GM23338 (cell line): ENCODE data around the gene FMC1. TPM values are rescaled to one million over a fixed set of nuclear protein-coding genes. Genes with fewer than 3 reads are reported as not detected.

Experiments used
- ATAC-seq: fragments of 200-7000 bp; cut with Tn5 transposase; 3 replicates; pipeline ENCODE4 v1.9.1; 2020
- DNase-seq: peaks from one replicate; pipeline ENCODE4 v3.0.0-alpha.2; 2015; ENCODE audit warnings: low spot score
- H2AFZ ChIP-seq: fragments of 200-600 bp; sonication (generic); 2 replicates; pipeline ENCODE4 v1.8.0; 2016; ENCODE audit warnings: antibody characterized with exemption, mild to moderate bottlenecking, moderate library complexity
- H3F3A ChIP-seq: fragments of 200-600 bp; sonication (generic); replicated peaks from 2 replicates; pipeline ENCODE4 v1.8.0; 2017; ENCODE audit warnings: antibody characterized with exemption, mixed run types, low read depth
- H3K27ac ChIP-seq: fragments of 200-600 bp; sonication (generic); 2 replicates; pipeline ENCODE4 v1.6.1; 2016; ENCODE audit warnings: low read depth
- H3K27me3 ChIP-seq: fragments of 200-600 bp; sonication (generic); 2 replicates; pipeline ENCODE4 v1.8.0; 2016; ENCODE audit warnings: mild to moderate bottlenecking, mixed run types, moderate library complexity; ENCODE audit not compliant: insufficient read depth
- H3K36me3 ChIP-seq: fragments of 200-600 bp; sonication (generic); 2 replicates; pipeline ENCODE4 v1.8.0; 2016; ENCODE audit warnings: mild to moderate bottlenecking; ENCODE audit not compliant: insufficient read depth
- H3K4me1 ChIP-seq: fragments of 200-600 bp; sonication (generic); 2 replicates; pipeline ENCODE4 v1.8.0; 2016; ENCODE audit warnings: mild to moderate bottlenecking, moderate library complexity; ENCODE audit not compliant: insufficient read depth
- H3K4me2 ChIP-seq: fragments of 200-600 bp; sonication (generic); 2 replicates; pipeline ENCODE4 v1.7.1; 2017; ENCODE audit warnings: mixed run types
- H3K4me3 ChIP-seq: fragments of 200-600 bp; sonication (generic); 2 replicates; pipeline ENCODE4 v1.6.1; 2016; ENCODE audit warnings: mixed run types
- H3K79me2 ChIP-seq: fragments of 200-600 bp; sonication (generic); replicated peaks from 2 replicates; pipeline ENCODE4 v1.8.0; 2017; ENCODE audit warnings: mild to moderate bottlenecking; ENCODE audit not compliant: insufficient read depth
- H3K9me2 ChIP-seq: fragments of 200-600 bp; sonication (generic); 2 replicates; pipeline ENCODE4 v1.8.0; 2017; ENCODE audit not compliant: insufficient read depth
- H4K20me1 ChIP-seq: fragments of 200-600 bp; sonication (generic); replicated peaks from 2 replicates; pipeline ENCODE4 v1.8.0; 2017; ENCODE audit warnings: mild to moderate bottlenecking; ENCODE audit not compliant: insufficient read depth
- H3K27ac Mint-ChIP-seq: 2 replicates; pipeline ENCODE4 v1.8.0; 2020; ENCODE audit warnings: inconsistent platforms, mild to moderate bottlenecking, moderate library complexity, mixed read lengths
- H3K27me3 Mint-ChIP-seq: 3 replicates; pipeline ENCODE4 v1.8.0; 2022; ENCODE audit warnings: low read depth, mild to moderate bottlenecking, moderate library complexity, mixed read lengths, inconsistent platforms; ENCODE audit not compliant: insufficient read depth, poor library complexity
- H3K36me3 Mint-ChIP-seq: 3 replicates; pipeline ENCODE4 v1.8.0; 2021; ENCODE audit warnings: low read depth, mild to moderate bottlenecking, inconsistent platforms, moderate library complexity, mixed read lengths
- H3K4me1 Mint-ChIP-seq: 3 replicates; pipeline ENCODE4 v1.8.0; 2020; ENCODE audit warnings: mild to moderate bottlenecking, inconsistent platforms, mixed read lengths
- H3K4me3 Mint-ChIP-seq: 3 replicates; pipeline ENCODE4 v1.8.0; 2021; ENCODE audit warnings: moderate library complexity, mild to moderate bottlenecking, inconsistent platforms, mixed read lengths
- H3K9me3 Mint-ChIP-seq: 3 replicates; pipeline ENCODE4 v1.8.0; 2020; ENCODE audit warnings: moderate library complexity, mild to moderate bottlenecking, inconsistent platforms, mixed read lengths
- CREB1 ChIP-seq: fragments of 250-450 bp; sonication (Bioruptor Pico); IDR thresholded peaks from 2 replicates; pipeline ENCODE4 v1.5.0; 2020; ENCODE audit warnings: low read depth, mild to moderate bottlenecking, moderate library complexity
- ETS1 ChIP-seq: IDR thresholded peaks from 2 replicates; pipeline ENCODE4 v1.6.1; 2016; ENCODE audit warnings: antibody characterized with exemption
- EZH2 ChIP-seq: fragments of 200-600 bp; sonication (generic); IDR thresholded peaks from one replicate; pipeline ENCODE4 v1.8.0; 2017; ENCODE audit warnings: antibody characterized with exemption, mild to moderate bottlenecking, low read depth; ENCODE audit not compliant: unreplicated experiment
- EZH2phosphoT487 ChIP-seq: fragments of 200-600 bp; sonication (generic); IDR thresholded peaks from one replicate; pipeline ENCODE4 v1.8.1; 2018; ENCODE audit warnings: antibody characterized with exemption; ENCODE audit not compliant: unreplicated experiment
- JUNB ChIP-seq: IDR thresholded peaks from one replicate; pipeline ENCODE4 v1.6.1; 2016; ENCODE audit warnings: antibody characterized with exemption; ENCODE audit not compliant: unreplicated experiment
- POLR2AphosphoS5 ChIP-seq: IDR thresholded peaks from 2 replicates; pipeline ENCODE4 v1.6.1; 2016; ENCODE audit warnings: antibody characterized with exemption, low read depth
- STAT1 ChIP-seq: IDR thresholded peaks from one replicate; pipeline ENCODE4 v1.6.1; 2016; ENCODE audit warnings: antibody characterized with exemption; ENCODE audit not compliant: unreplicated experiment
- ZNF331 ChIP-seq: fragments of 250-450 bp; sonication (Bioruptor Pico); IDR thresholded peaks from 2 replicates; pipeline ENCODE4 v1.5.0; 2020; ENCODE audit warnings: low read depth, mild to moderate bottlenecking, moderate library complexity
- polyA plus RNA-seq: library from polyadenylated mRNA; unstranded; fragments of >200 nt; fragmentation: Nextera tagmentation; extraction: Ambion mirVana; gene quantifications from 2 replicates; pipeline ENCODE4 v1.2.1, GENCODE V29; 2016
- total RNA-seq: library from RNA; depleted of rRNA; stranded (reverse); fragments of >200 nt; shearing (Covaris generic); gene quantifications from 2 replicates; pipeline ENCODE4 v1.2.3, GENCODE V29; 2014
- TF ChIP-seq, protein P1 (sequence below): fragments of 250-450 bp; sonication (Bioruptor Pico); IDR thresholded peaks from 2 replicates; pipeline ENCODE4 v1.5.0; 2020; ENCODE audit warnings: mild to moderate bottlenecking, moderate library complexity

The FMC1 gene
- total and polyA plus RNA-seq, 2 experiments from 2014 or later = 4.8 to 70.5 TPM

GRCh38 chr7:139360210-139360947 is 19.2 kb downstream of the FMC1 start:
- DNase-seq (peak; percentile 98), ATAC-seq (peak; percentile 79)
- peak overlapping the region; percentile 71 for H3K4me3 ChIP-seq
- no peaks in the 10 kb centered on the region for H3K9me2 ChIP-seq
- peak overlapping the region; percentile 81 for H3K4me2 ChIP-seq
- H3K36me3 Mint-ChIP-seq = peaks cover 14% of the 10 kb centered on the region
- peaks cover 14% of the 10 kb centered on the region for H3K27me3 Mint-ChIP-seq
- peaks cover 49% of the 10 kb centered on the region for H3K79me2 ChIP-seq
- no peak overlapping the region for H2AFZ ChIP-seq
- H3K36me3 ChIP-seq = no peaks in the 10 kb centered on the region
- H3F3A ChIP-seq = 0 out of 2 replicates have a peak, but pooled peaks cover 6% of the 10 kb centered on the region
- no peaks in the 10 kb centered on the region for H3K27me3 ChIP-seq
- H4K20me1 ChIP-seq = peaks cover 7% of the 10 kb centered on the region; the same call in 1 of the 2 replicates
- peak overlapping the region; percentile 99 for H3K27ac ChIP-seq
- peak overlapping the region; percentile 100 for H3K27ac Mint-ChIP-seq
- H3K4me1 ChIP-seq = peaks cover 26% of the 10 kb centered on the region
- peak overlapping the region; percentile 90 for H3K4me3 Mint-ChIP-seq
- H3K9me3 Mint-ChIP-seq = no peaks in the 10 kb centered on the region
- TF ChIP-seq STAT1 (no peak), EZH2 (no peak), ZNF331 (CRISPR knock-in tag) (no peak), CREB1 (peak; percentile 81), ETS1 (peak; percentile 54; the same call in 1 of the 2 replicates), EZH2phosphoT487 (no peak), JUNB (no peak), POLR2AphosphoS5 (peak; percentile 71)
- TF ChIP-seq, protein P1, sequence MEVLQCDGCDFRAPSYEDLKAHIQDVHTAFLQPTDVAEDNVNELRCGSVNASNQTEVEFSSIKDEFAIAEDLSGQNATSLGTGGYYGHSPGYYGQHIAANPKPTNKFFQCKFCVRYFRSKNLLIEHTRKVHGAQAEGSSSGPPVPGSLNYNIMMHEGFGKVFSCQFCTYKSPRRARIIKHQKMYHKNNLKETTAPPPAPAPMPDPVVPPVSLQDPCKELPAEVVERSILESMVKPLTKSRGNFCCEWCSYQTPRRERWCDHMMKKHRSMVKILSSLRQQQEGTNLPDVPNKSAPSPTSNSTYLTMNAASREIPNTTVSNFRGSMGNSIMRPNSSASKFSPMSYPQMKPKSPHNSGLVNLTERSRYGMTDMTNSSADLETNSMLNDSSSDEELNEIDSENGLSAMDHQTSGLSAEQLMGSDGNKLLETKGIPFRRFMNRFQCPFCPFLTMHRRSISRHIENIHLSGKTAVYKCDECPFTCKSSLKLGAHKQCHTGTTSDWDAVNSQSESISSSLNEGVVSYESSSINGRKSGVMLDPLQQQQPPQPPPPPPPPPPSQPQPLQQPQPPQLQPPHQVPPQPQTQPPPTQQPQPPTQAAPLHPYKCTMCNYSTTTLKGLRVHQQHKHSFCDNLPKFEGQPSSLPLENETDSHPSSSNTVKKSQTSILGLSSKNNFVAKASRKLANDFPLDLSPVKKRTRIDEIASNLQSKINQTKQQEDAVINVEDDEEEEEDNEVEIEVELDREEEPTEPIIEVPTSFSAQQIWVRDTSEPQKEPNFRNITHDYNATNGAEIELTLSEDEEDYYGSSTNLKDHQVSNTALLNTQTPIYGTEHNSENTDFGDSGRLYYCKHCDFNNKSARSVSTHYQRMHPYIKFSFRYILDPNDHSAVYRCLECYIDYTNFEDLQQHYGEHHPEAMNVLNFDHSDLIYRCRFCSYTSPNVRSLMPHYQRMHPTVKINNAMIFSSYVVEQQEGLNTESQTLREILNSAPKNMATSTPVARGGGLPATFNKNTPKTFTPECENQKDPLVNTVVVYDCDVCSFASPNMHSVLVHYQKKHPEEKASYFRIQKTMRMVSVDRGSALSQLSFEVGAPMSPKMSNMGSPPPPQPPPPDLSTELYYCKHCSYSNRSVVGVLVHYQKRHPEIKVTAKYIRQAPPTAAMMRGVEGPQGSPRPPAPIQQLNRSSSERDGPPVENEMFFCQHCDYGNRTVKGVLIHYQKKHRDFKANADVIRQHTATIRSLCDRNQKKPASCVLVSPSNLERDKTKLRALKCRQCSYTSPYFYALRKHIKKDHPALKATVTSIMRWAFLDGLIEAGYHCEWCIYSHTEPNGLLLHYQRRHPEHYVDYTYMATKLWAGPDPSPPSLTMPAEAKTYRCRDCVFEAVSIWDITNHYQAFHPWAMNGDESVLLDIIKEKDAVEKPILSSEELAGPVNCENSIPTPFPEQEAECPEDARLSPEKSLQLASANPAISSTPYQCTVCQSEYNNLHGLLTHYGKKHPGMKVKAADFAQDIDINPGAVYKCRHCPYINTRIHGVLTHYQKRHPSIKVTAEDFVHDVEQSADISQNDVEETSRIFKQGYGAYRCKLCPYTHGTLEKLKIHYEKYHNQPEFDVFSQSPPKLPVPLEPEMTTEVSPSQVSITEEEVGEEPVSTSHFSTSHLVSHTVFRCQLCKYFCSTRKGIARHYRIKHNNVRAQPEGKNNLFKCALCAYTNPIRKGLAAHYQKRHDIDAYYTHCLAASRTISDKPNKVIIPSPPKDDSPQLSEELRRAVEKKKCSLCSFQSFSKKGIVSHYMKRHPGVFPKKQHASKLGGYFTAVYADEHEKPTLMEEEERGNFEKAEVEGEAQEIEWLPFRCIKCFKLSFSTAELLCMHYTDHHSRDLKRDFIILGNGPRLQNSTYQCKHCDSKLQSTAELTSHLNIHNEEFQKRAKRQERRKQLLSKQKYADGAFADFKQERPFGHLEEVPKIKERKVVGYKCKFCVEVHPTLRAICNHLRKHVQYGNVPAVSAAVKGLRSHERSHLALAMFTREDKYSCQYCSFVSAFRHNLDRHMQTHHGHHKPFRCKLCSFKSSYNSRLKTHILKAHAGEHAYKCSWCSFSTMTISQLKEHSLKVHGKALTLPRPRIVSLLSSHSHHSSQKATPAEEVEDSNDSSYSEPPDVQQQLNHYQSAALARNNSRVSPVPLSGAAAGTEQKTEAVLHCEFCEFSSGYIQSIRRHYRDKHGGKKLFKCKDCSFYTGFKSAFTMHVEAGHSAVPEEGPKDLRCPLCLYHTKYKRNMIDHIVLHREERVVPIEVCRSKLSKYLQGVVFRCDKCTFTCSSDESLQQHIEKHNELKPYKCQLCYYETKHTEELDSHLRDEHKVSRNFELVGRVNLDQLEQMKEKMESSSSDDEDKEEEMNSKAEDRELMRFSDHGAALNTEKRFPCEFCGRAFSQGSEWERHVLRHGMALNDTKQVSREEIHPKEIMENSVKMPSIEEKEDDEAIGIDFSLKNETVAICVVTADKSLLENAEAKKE (CRISPR knock-in tag) = no peak
- peaks cover 36% of the 10 kb centered on the region for H3K4me1 Mint-ChIP-seq
